Brain microvascular endothelial cell (primary cell): ENCODE data around the gene SH3PXD2B.

Experiments
- DNase-seq: peaks from one replicate; pipeline ENCODE4 v3.0.0-alpha.2; 2020
- H3K27ac ChIP-seq: fragments of 250-450 bp; sonication (Bioruptor Pico); 2 replicates; pipeline ENCODE4 v1.5.1; 2020; ENCODE audit warnings: mild to moderate bottlenecking, moderate library complexity
- H3K27me3 ChIP-seq: fragments of 250-450 bp; sonication (Bioruptor Pico); replicated peaks from 2 replicates; pipeline ENCODE4 v1.5.1; 2020; ENCODE audit warnings: mild to moderate bottlenecking
- H3K36me3 ChIP-seq: fragments of 250-450 bp; sonication (Bioruptor Pico); replicated peaks from 2 replicates; pipeline ENCODE4 v1.5.1; 2020; ENCODE audit warnings: mild to moderate bottlenecking
- H3K4me3 ChIP-seq: 2 replicates; pipeline ENCODE4 v1.5.1; 2011; ENCODE audit warnings: low read depth, mild to moderate bottlenecking, control low read depth, low read length, moderate library complexity
- CTCF ChIP-seq: IDR thresholded peaks from 2 replicates; pipeline ENCODE4 v1.5.1; 2011; ENCODE audit warnings: low read depth, mild to moderate bottlenecking, moderate library complexity, low read length, control low read depth, inconsistent platforms; ENCODE audit errors: missing control alignments
- in situ Hi-C: cut with HindIII; loops from 2 replicates; pipeline ENCODE4 v1.10.0; 2017; ENCODE audit warnings: low sequenced_read_pairs, low pct_ligation_motif_present

SH3PXD2B gene

GRCh38 chr5:172430354-172430753 is 24.0 kb downstream of the SH3PXD2B start:
- Histone ChIP-seq H3K36me3 (no peaks in the 10 kb centered on the region), H3K27ac (no peak overlapping the region), H3K4me3 (no peak overlapping the region), H3K27me3 (no peaks in the 10 kb centered on the region)
- in situ Hi-C loops, result no loop called here
- TF ChIP-seq CTCF, result no peak
- no peak for DNase-seq

GRCh38 chr5:172429201-172429940 is 25.0 kb downstream of the SH3PXD2B start:
- H3K36me3 ChIP-seq, result no peaks in the 10 kb centered on the region
- no peaks in the 10 kb centered on the region for H3K27me3 ChIP-seq
- no peak for TF ChIP-seq CTCF
- no peak overlapping the region for H3K27ac ChIP-seq
- no peak overlapping the region for H3K4me3 ChIP-seq
- in situ Hi-C loops, result no loop called here
- DNase-seq, result peak; percentile 19

- Histone ChIP-seq H3K4me3 (no peak overlapping the region), H3K36me3 (no peaks in the 10 kb centered on the region), H3K27me3 (no peaks in the 10 kb centered on the region), H3K27ac (no peak overlapping the region)
- in situ Hi-C loops, result no loop called here
- TF ChIP-seq CTCF, result no peak
- DNase-seq, result no peak
Measured at GRCh38 chr5:172428224-172429166, 25.8 kb downstream of the SH3PXD2B start.

GRCh38 chr5:172427202-172427601 is 27.1 kb downstream of the SH3PXD2B start:
- in situ Hi-C loops, result no loop called here

GRCh38 chr5:172426086-172426485 is 28.2 kb downstream of the SH3PXD2B start:
- no peak for DNase-seq
- no peak overlapping the region for H3K27ac ChIP-seq
- no peak overlapping the region for H3K4me3 ChIP-seq
- peaks cover 8% of the 10 kb centered on the region for H3K36me3 ChIP-seq
- no peak for TF ChIP-seq CTCF
- no peaks in the 10 kb centered on the region for H3K27me3 ChIP-seq
- in situ Hi-C loops, result no loop called here

More at GRCh38 chr5:172427202-172427601, 27.1 kb downstream of the SH3PXD2B start:
- TF ChIP-seq CTCF, result no peak
- no peaks in the 10 kb centered on the region for H3K27me3 ChIP-seq
- no peak overlapping the region for H3K27ac ChIP-seq
- no peak for DNase-seq
- peaks cover 2% of the 10 kb centered on the region for H3K36me3 ChIP-seq
- H3K4me3 ChIP-seq, result no peak overlapping the region
